SK-N-SH treated with all-trans-retinoic acid at 6 μM for 48 hours (cell line): Measurements from ENCODE around the gene ATP8A2.

Source experiments
- ATAC-seq: fragments of 200-7000 bp; cut with Tn5 transposase; 3 replicates; pipeline ENCODE4 v1.9.1; 2020; ENCODE audit warnings: mild to moderate bottlenecking, moderate library complexity
- CSDC2 ChIP-seq: fragments of 250-450 bp; sonication (Bioruptor Pico); IDR thresholded peaks from 2 replicates; pipeline ENCODE4 v1.5.0; 2020; ENCODE audit warnings: mild to moderate bottlenecking, moderate library complexity
- ESRRG ChIP-seq: fragments of 250-450 bp; sonication (Bioruptor Pico); IDR thresholded peaks from 2 replicates; pipeline ENCODE4 v1.6.1; 2021; ENCODE audit warnings: mild to moderate bottlenecking
- OSR1 ChIP-seq: fragments of 250-450 bp; sonication (Bioruptor Pico); IDR thresholded peaks from 2 replicates; pipeline ENCODE4 v1.8.0; 2022; ENCODE audit warnings: moderate library complexity, mild to moderate bottlenecking, inconsistent platforms
- PPARA ChIP-seq: fragments of 250-450 bp; sonication (Bioruptor Pico); IDR thresholded peaks from 2 replicates; pipeline ENCODE4 v1.5.0; 2020; ENCODE audit warnings: mild to moderate bottlenecking, borderline replicate concordance
- RARB ChIP-seq: fragments of 250-450 bp; sonication (Bioruptor Pico); IDR thresholded peaks from 2 replicates; pipeline ENCODE4 v1.8.0; 2021; ENCODE audit warnings: mild to moderate bottlenecking, moderate library complexity
- TCF4 ChIP-seq: fragments of 250-450 bp; sonication (Bioruptor Pico); IDR thresholded peaks from 2 replicates; pipeline ENCODE4 v1.8.0; 2021; ENCODE audit warnings: mild to moderate bottlenecking, moderate library complexity, borderline replicate concordance
- TOX ChIP-seq: fragments of 250-450 bp; sonication (Bioruptor Pico); IDR thresholded peaks from 2 replicates; pipeline ENCODE4 v1.8.0; 2021; ENCODE audit warnings: mild to moderate bottlenecking, moderate library complexity, borderline replicate concordance
- ZFP3 ChIP-seq: fragments of 250-450 bp; sonication (Bioruptor Pico); IDR thresholded peaks from 2 replicates; pipeline ENCODE4 v1.5.0; 2020; ENCODE audit warnings: mild to moderate bottlenecking, moderate library complexity
- ZFP30 ChIP-seq: fragments of 450-650 bp; formaldehyde crosslinking; IDR thresholded peaks from 2 replicates; pipeline ENCODE4 v1.5.0; 2022; ENCODE audit warnings: mild to moderate bottlenecking, moderate library complexity
- ZNF565 ChIP-seq: fragments of 450-650 bp; formaldehyde crosslinking; conservative IDR thresholded peaks from 2 replicates; pipeline ENCODE4 v1.5.0; 2020; ENCODE audit warnings: low read depth, mild to moderate bottlenecking, moderate library complexity
- ZNF70 ChIP-seq: fragments of 450-650 bp; formaldehyde crosslinking; IDR thresholded peaks from 2 replicates; pipeline ENCODE4 v1.5.0; 2020; ENCODE audit warnings: mild to moderate bottlenecking, moderate library complexity
- TF ChIP-seq, protein P1 (sequence below): fragments of 250-450 bp; sonication (Bioruptor Pico); IDR thresholded peaks from 2 replicates; pipeline ENCODE4 v1.8.0; 2021; ENCODE audit warnings: low read depth, mild to moderate bottlenecking, moderate library complexity, borderline replicate concordance
- TF ChIP-seq, protein P2 (sequence below): fragments of 250-450 bp; sonication (Bioruptor Pico); IDR thresholded peaks from 2 replicates; pipeline ENCODE4 v1.8.0; 2020; ENCODE audit warnings: mild to moderate bottlenecking, moderate library complexity, borderline replicate concordance
- TF ChIP-seq, protein P3 (sequence below): fragments of 250-450 bp; sonication (Bioruptor Pico); IDR thresholded peaks from 2 replicates; pipeline ENCODE4 v1.5.0; 2020; ENCODE audit warnings: mild to moderate bottlenecking, moderate library complexity
- TF ChIP-seq, protein P4 (sequence below): fragments of 250-450 bp; sonication (Bioruptor Pico); IDR thresholded peaks from 2 replicates; pipeline ENCODE4 v1.5.1; 2021; ENCODE audit warnings: mild to moderate bottlenecking, moderate library complexity
- TF ChIP-seq, protein P5 (sequence below): fragments of 250-450 bp; sonication (Bioruptor Pico); IDR thresholded peaks from 2 replicates; pipeline ENCODE4 v1.5.1; 2020; ENCODE audit warnings: low read depth, mild to moderate bottlenecking, moderate library complexity

ATP8A2 gene

DNA sequence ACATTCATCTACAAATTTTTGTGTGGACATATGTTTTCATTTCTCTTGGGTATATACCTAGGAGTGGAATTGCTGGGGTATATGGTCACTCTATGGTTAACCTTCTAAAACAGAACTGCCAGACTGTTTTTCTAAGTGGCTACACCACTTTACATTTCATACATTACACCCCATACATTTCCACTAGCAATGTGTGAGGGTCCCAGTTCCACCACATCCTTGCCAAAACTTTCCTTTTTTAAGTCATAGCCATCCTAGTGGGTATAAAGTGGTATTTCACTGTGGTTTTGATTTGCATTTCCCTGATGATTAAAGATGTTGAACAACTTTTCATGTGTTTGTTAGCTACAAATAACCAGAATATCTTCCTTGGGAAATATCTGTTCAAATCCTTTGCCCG, 344.0 kb downstream of the ATP8A2 start:
- ATAC-seq, result no peak
- no peak for TF ChIP-seq TOX (CRISPR knock-in tag)
- no peak for TF ChIP-seq PPARA (CRISPR knock-in tag)
- TF ChIP-seq CSDC2 (CRISPR knock-in tag), result no peak
- TF ChIP-seq TCF4 (CRISPR knock-in tag), result no peak
- TF ChIP-seq, protein P1, sequence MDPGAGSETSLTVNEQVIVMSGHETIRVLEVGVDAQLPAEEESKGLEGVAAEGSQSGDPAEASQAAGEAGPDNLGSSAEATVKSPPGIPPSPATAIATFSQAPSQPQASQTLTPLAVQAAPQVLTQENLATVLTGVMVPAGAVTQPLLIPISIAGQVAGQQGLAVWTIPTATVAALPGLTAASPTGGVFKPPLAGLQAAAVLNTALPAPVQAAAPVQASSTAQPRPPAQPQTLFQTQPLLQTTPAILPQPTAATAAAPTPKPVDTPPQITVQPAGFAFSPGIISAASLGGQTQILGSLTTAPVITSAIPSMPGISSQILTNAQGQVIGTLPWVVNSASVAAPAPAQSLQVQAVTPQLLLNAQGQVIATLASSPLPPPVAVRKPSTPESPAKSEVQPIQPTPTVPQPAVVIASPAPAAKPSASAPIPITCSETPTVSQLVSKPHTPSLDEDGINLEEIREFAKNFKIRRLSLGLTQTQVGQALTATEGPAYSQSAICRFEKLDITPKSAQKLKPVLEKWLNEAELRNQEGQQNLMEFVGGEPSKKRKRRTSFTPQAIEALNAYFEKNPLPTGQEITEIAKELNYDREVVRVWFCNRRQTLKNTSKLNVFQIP (CRISPR knock-in tag), result no peak
- TF ChIP-seq, protein P2, sequence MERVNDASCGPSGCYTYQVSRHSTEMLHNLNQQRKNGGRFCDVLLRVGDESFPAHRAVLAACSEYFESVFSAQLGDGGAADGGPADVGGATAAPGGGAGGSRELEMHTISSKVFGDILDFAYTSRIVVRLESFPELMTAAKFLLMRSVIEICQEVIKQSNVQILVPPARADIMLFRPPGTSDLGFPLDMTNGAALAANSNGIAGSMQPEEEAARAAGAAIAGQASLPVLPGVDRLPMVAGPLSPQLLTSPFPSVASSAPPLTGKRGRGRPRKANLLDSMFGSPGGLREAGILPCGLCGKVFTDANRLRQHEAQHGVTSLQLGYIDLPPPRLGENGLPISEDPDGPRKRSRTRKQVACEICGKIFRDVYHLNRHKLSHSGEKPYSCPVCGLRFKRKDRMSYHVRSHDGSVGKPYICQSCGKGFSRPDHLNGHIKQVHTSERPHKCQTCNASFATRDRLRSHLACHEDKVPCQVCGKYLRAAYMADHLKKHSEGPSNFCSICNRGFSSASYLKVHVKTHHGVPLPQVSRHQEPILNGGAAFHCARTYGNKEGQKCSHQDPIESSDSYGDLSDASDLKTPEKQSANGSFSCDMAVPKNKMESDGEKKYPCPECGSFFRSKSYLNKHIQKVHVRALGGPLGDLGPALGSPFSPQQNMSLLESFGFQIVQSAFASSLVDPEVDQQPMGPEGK (CRISPR knock-in tag), result no peak
- no peak for TF ChIP-seq OSR1
- TF ChIP-seq ZNF70, result no peak
- TF ChIP-seq ZFP30 (CRISPR knock-in tag), result no peak
- TF ChIP-seq, protein P3, sequence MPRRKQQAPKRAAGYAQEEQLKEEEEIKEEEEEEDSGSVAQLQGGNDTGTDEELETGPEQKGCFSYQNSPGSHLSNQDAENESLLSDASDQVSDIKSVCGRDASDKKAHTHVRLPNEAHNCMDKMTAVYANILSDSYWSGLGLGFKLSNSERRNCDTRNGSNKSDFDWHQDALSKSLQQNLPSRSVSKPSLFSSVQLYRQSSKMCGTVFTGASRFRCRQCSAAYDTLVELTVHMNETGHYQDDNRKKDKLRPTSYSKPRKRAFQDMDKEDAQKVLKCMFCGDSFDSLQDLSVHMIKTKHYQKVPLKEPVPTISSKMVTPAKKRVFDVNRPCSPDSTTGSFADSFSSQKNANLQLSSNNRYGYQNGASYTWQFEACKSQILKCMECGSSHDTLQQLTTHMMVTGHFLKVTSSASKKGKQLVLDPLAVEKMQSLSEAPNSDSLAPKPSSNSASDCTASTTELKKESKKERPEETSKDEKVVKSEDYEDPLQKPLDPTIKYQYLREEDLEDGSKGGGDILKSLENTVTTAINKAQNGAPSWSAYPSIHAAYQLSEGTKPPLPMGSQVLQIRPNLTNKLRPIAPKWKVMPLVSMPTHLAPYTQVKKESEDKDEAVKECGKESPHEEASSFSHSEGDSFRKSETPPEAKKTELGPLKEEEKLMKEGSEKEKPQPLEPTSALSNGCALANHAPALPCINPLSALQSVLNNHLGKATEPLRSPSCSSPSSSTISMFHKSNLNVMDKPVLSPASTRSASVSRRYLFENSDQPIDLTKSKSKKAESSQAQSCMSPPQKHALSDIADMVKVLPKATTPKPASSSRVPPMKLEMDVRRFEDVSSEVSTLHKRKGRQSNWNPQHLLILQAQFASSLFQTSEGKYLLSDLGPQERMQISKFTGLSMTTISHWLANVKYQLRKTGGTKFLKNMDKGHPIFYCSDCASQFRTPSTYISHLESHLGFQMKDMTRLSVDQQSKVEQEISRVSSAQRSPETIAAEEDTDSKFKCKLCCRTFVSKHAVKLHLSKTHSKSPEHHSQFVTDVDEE (CRISPR knock-in tag), result no peak
- TF ChIP-seq ESRRG (CRISPR knock-in tag), result no peak
- TF ChIP-seq RARB (CRISPR knock-in tag), result no peak
- no peak for TF ChIP-seq ZFP3 (CRISPR knock-in tag)

DNA sequence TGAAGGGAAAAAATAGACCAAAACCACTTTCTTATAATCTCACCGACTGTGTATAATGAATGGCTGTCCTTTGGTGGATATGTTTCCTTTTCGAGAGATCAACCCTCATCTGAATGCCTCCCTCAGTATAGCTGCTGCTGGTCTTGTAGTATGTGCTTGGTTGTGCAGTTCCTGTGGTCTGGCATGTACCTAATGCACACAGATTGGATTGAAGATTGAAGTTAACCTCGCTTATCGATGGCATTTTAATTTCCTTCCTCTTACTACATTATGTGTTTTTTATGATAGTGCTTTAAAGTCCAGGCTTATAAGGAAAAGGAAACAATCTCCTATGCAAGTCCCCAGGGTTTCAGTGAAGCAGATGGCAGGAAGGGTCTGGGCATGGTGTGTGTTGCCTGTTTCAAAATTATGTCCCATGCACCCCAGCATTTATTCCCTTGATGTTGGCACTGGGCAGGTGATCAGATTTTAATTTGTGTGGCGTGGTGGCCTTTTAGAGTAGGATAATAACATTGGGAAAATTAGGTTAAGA, 346.0 kb downstream of the ATP8A2 start:
- ATAC-seq, result no peak

DNA sequence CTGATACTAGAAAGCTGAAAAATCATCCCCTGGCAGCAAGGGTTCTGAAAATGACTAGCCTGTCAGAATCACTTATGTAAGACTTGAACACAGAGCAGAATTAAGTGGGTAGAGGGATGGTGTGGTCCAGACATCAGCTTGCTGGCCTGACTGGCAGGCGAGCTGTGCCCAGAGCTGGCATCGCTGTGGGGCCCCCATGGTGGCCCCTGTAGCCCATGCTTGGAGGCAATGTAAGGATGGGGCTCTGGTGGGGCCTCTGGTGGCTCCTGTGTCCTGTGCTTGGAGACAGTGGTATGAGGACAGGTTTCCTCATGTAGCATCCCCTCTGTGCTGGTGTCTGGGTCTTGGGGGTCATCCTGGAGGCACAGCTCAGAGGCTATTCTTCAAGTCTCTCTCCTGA, 347.9 kb downstream of the ATP8A2 start:
- no peak for ATAC-seq
- TF ChIP-seq, protein P4, sequence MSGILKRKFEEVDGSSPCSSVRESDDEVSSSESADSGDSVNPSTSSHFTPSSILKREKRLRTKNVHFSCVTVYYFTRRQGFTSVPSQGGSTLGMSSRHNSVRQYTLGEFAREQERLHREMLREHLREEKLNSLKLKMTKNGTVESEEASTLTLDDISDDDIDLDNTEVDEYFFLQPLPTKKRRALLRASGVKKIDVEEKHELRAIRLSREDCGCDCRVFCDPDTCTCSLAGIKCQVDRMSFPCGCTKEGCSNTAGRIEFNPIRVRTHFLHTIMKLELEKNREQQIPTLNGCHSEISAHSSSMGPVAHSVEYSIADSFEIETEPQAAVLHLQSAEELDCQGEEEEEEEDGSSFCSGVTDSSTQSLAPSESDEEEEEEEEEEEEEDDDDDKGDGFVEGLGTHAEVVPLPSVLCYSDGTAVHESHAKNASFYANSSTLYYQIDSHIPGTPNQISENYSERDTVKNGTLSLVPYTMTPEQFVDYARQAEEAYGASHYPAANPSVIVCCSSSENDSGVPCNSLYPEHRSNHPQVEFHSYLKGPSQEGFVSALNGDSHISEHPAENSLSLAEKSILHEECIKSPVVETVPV (CRISPR knock-in tag), result no peak
- TF ChIP-seq PPARA (CRISPR knock-in tag) (no peak), TOX (CRISPR knock-in tag) (no peak), ESRRG (CRISPR knock-in tag) (no peak), OSR1 (no peak)
- TF ChIP-seq, protein P2 (CRISPR knock-in tag), result no peak

More for the DNA sequence above, 346.0 kb downstream of the ATP8A2 start:
- TF ChIP-seq TCF4 (CRISPR knock-in tag) (no peak), ZNF565 (CRISPR knock-in tag) (no peak), ESRRG (CRISPR knock-in tag) (no peak)
- TF ChIP-seq, protein P2 (CRISPR knock-in tag), result no peak
- TF ChIP-seq, protein P5, sequence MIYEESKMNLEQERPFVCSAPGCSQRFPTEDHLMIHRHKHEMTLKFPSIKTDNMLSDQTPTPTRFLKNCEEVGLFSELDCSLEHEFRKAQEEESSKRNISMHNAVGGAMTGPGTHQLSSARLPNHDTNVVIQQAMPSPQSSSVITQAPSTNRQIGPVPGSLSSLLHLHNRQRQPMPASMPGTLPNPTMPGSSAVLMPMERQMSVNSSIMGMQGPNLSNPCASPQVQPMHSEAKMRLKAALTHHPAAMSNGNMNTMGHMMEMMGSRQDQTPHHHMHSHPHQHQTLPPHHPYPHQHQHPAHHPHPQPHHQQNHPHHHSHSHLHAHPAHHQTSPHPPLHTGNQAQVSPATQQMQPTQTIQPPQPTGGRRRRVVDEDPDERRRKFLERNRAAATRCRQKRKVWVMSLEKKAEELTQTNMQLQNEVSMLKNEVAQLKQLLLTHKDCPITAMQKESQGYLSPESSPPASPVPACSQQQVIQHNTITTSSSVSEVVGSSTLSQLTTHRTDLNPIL (CRISPR knock-in tag), result no peak
- TF ChIP-seq, protein P4 (CRISPR knock-in tag), result no peak
